Osteoblast (primary cell): ENCODE data around the gene CEPT1. TPM values are rescaled to one million over a fixed set of nuclear protein-coding genes. Genes with fewer than 3 reads are reported as not detected.

ENCODE experiments used
- DNase-seq: peaks from one replicate; pipeline ENCODE4 v3.0.0; 2011; ENCODE audit warnings: low spot score, mixed read lengths; ENCODE audit not compliant: insufficient read length; ENCODE audit errors: missing footprints
- H2AFZ ChIP-seq: 2 replicates; pipeline ENCODE4 v1.6.0; 2011; ENCODE audit warnings: mild to moderate bottlenecking, low read length
- H3K27ac ChIP-seq: 2 replicates; pipeline ENCODE4 v1.5.1; 2011; ENCODE audit warnings: mild to moderate bottlenecking, low read depth, low read length, moderate library complexity
- H3K27me3 ChIP-seq: 2 replicates; pipeline ENCODE4 v1.6.0; 2012; ENCODE audit warnings: mild to moderate bottlenecking, control low read depth, inconsistent platforms, low read length, moderate library complexity; ENCODE audit not compliant: insufficient read depth
- H3K36me3 ChIP-seq: 2 replicates; pipeline ENCODE4 v1.5.1; 2011; ENCODE audit warnings: mild to moderate bottlenecking, low read length, control low read depth, moderate library complexity; ENCODE audit not compliant: insufficient read depth
- H3K4me1 ChIP-seq: 2 replicates; pipeline ENCODE4 v1.5.1; 2011; ENCODE audit warnings: mild to moderate bottlenecking, low read length, control low read depth, moderate library complexity; ENCODE audit not compliant: insufficient read depth
- H3K4me2 ChIP-seq: 2 replicates; pipeline ENCODE4 v1.6.0; 2011; ENCODE audit warnings: mild to moderate bottlenecking, low read length; ENCODE audit not compliant: insufficient read depth
- H3K4me3 ChIP-seq: fragments of 200-600 bp; sonication (generic); 3 replicates; pipeline ENCODE4 v1.5.1; 2012; ENCODE audit warnings: mild to moderate bottlenecking, low read length, inconsistent platforms; ENCODE audit not compliant: insufficient read depth
- H3K79me2 ChIP-seq: 2 replicates; pipeline ENCODE4 v1.6.0; 2012; ENCODE audit warnings: mild to moderate bottlenecking, low read length, control low read depth, inconsistent platforms; ENCODE audit not compliant: insufficient read depth
- H3K9me3 ChIP-seq: 2 replicates; pipeline ENCODE4 v1.5.1; 2011; ENCODE audit warnings: low read depth, low read length, control low read depth
- H4K20me1 ChIP-seq: 2 replicates; pipeline ENCODE4 v1.6.0; 2012; ENCODE audit warnings: mild to moderate bottlenecking, low read length, control low read depth; ENCODE audit not compliant: insufficient read depth
- CTCF ChIP-seq: IDR thresholded peaks from 2 replicates; pipeline ENCODE4 v1.5.1; 2011; ENCODE audit warnings: mild to moderate bottlenecking, low read depth, low read length, moderate library complexity; ENCODE audit errors: extremely low read depth
- total RNA-seq: library from RNA; depleted of rRNA; stranded (reverse); fragments of >200 nt; gene quantifications from 2 replicates; pipeline ENCODE4 v1.2.3, GENCODE V29; 2012

CEPT1 gene
- total RNA-seq, 1 donor = 37.3 TPM

- H3K36me3 ChIP-seq = peaks cover 29% of the 10 kb centered on the region
- no peak overlapping the region for H3K4me3 ChIP-seq
- no peaks in the 10 kb centered on the region for H3K79me2 ChIP-seq
- no peak overlapping the region for H2AFZ ChIP-seq
- TF ChIP-seq CTCF = no peak
- H3K4me2 ChIP-seq = no peak overlapping the region
- no peaks in the 10 kb centered on the region for H3K4me1 ChIP-seq
- no peaks in the 10 kb centered on the region for H3K27me3 ChIP-seq
- no peaks in the 10 kb centered on the region for H3K9me3 ChIP-seq
- no peaks in the 10 kb centered on the region for H4K20me1 ChIP-seq
- no peak for DNase-seq
- no peak overlapping the region for H3K27ac ChIP-seq
Observed at GRCh38 chr1:111179968-111180533, 40.0 kb downstream of the CEPT1 start.

GRCh38 chr1:111182052-111182451, 42.0 kb downstream of the CEPT1 start:
- no peak for TF ChIP-seq CTCF
- no peak overlapping the region for H3K4me2 ChIP-seq
- H3K4me1 ChIP-seq = no peaks in the 10 kb centered on the region
- H3K36me3 ChIP-seq = peaks cover 34% of the 10 kb centered on the region
- H4K20me1 ChIP-seq = no peaks in the 10 kb centered on the region
- no peaks in the 10 kb centered on the region for H3K9me3 ChIP-seq
- H3K4me3 ChIP-seq = no peak overlapping the region
- no peak overlapping the region for H2AFZ ChIP-seq
- DNase-seq = no peak
- no peak overlapping the region for H3K27ac ChIP-seq
- no peaks in the 10 kb centered on the region for H3K27me3 ChIP-seq
- no peaks in the 10 kb centered on the region for H3K79me2 ChIP-seq

- Histone ChIP-seq H2AFZ (no peak overlapping the region), H4K20me1 (no peaks in the 10 kb centered on the region), H3K4me1 (no peaks in the 10 kb centered on the region), H3K9me3 (no peaks in the 10 kb centered on the region), H3K4me3 (no peak overlapping the region), H3K79me2 (no peaks in the 10 kb centered on the region), H3K27ac (no peak overlapping the region), H3K27me3 (no peaks in the 10 kb centered on the region), H3K4me2 (no peak overlapping the region), H3K36me3 (peaks cover 48% of the 10 kb centered on the region)
- no peak for DNase-seq
- TF ChIP-seq CTCF = no peak
Observed at GRCh38 chr1:111183308-111184069, 43.5 kb downstream of the CEPT1 start.

GRCh38 chr1:111184663-111185062, 44.6 kb downstream of the CEPT1 start:
- no peak overlapping the region for H3K4me2 ChIP-seq
- H3K27ac ChIP-seq = no peak overlapping the region
- H3K4me3 ChIP-seq = no peak overlapping the region
- no peak for TF ChIP-seq CTCF
- no peak overlapping the region for H2AFZ ChIP-seq
- no peaks in the 10 kb centered on the region for H3K9me3 ChIP-seq
- no peaks in the 10 kb centered on the region for H3K4me1 ChIP-seq
- peaks cover 54% of the 10 kb centered on the region for H3K36me3 ChIP-seq
- H3K27me3 ChIP-seq = no peaks in the 10 kb centered on the region
- DNase-seq = no peak
- H4K20me1 ChIP-seq = no peaks in the 10 kb centered on the region
- no peaks in the 10 kb centered on the region for H3K79me2 ChIP-seq
